ENCODE data around the gene SOCS6.
"Not testable (repeated sequence)": the region's sequence is repeated elsewhere in the genome, so short reads cannot be mapped to it uniquely, and the experiment has no call there.

The SOCS6 gene

GRCh38 chr18:70288851-70289328, at the start of gene SOCS6:
TSS of gene SOCS6 (plus strand) at chr18:70289045. CDS start at chr18:70324669, 35,624 bp downstream.
- DNase-seq (ENCODE audit: low read depth in 2 of 2), result peak in 1 of 2 donors; percentile 22

GRCh38 chr18:70243131-70243929, 45.5 kb upstream of the SOCS6 start:
- no peak for DNase-seq (ENCODE audit: low read depth in 2 of 2)

GRCh38 chr18:70246061-70246466, 42.8 kb upstream of the SOCS6 start:
- DNase-seq (ENCODE audit: low read depth in 2 of 2), result no peak

GRCh38 chr18:70249118-70249517, 39.7 kb upstream of the SOCS6 start:
- no peak for DNase-seq (ENCODE audit: low read depth in 2 of 2)

- DNase-seq (ENCODE audit: low read depth in 2 of 2), result not testable (repeated sequence)
These were observed 39.0 kb upstream of the SOCS6 start for GRCh38 chr18:70249861-70250260.

GRCh38 chr18:70250781-70251180, 38.1 kb upstream of the SOCS6 start:
- no peak for DNase-seq (ENCODE audit: low read depth in 2 of 2)

- no peak for DNase-seq (ENCODE audit: low read depth in 2 of 2)
These were observed 32.7 kb upstream of the SOCS6 start for GRCh38 chr18:70256184-70256583.

- no peak for DNase-seq (ENCODE audit: low read depth in 2 of 2)
These were observed 31.9 kb upstream of the SOCS6 start for GRCh38 chr18:70256994-70257393.

- DNase-seq (ENCODE audit: low read depth in 2 of 2), result no peak
These were observed 30.6 kb upstream of the SOCS6 start for GRCh38 chr18:70258243-70258642.

- DNase-seq (ENCODE audit: low read depth in 2 of 2), result no peak
These were observed 28.2 kb upstream of the SOCS6 start for GRCh38 chr18:70260683-70261082.

GRCh38 chr18:70261141-70261788, 27.6 kb upstream of the SOCS6 start:
- DNase-seq (ENCODE audit: low read depth in 2 of 2), result no peak

GRCh38 chr18:70263336-70263735, 25.5 kb upstream of the SOCS6 start:
- no peak for DNase-seq (ENCODE audit: low read depth in 2 of 2)

GRCh38 chr18:70271742-70272141, 17.1 kb upstream of the SOCS6 start:
- DNase-seq (ENCODE audit: low read depth in 2 of 2), result no peak

GRCh38 chr18:70273021-70273420, 15.8 kb upstream of the SOCS6 start:
- no peak for DNase-seq (ENCODE audit: low read depth in 2 of 2)

GRCh38 chr18:70276416-70277191, 12.2 kb upstream of the SOCS6 start:
- no peak for DNase-seq (ENCODE audit: low read depth in 2 of 2)

GRCh38 chr18:70279470-70279869, 9.4 kb upstream of the SOCS6 start:
- DNase-seq (ENCODE audit: low read depth in 2 of 2), result no peak

GRCh38 chr18:70280007-70280925, 8.6 kb upstream of the SOCS6 start:
- no peak for DNase-seq (ENCODE audit: low read depth in 2 of 2)

GRCh38 chr18:70284976-70285620, 3.7 kb upstream of the SOCS6 start:
- no peak for DNase-seq (ENCODE audit: low read depth in 2 of 2)

- DNase-seq (ENCODE audit: low read depth in 2 of 2), result no peak
These were observed 1.1 kb upstream of the SOCS6 start for GRCh38 chr18:70287731-70288130.

- no peak for DNase-seq (ENCODE audit: low read depth in 2 of 2)
These were observed 534 bp upstream of the SOCS6 start for GRCh38 chr18:70288171-70288850.

All from stimulated activated CD4-positive, alpha-beta T cell treated with anti-CD3 and anti-CD28 coated beads, Interleukin-1b, Interleukin-23, amount 100 ng/mL, for 4 hours (primary cell).